ENCODE results near the gene HOXD4.

DNA sequence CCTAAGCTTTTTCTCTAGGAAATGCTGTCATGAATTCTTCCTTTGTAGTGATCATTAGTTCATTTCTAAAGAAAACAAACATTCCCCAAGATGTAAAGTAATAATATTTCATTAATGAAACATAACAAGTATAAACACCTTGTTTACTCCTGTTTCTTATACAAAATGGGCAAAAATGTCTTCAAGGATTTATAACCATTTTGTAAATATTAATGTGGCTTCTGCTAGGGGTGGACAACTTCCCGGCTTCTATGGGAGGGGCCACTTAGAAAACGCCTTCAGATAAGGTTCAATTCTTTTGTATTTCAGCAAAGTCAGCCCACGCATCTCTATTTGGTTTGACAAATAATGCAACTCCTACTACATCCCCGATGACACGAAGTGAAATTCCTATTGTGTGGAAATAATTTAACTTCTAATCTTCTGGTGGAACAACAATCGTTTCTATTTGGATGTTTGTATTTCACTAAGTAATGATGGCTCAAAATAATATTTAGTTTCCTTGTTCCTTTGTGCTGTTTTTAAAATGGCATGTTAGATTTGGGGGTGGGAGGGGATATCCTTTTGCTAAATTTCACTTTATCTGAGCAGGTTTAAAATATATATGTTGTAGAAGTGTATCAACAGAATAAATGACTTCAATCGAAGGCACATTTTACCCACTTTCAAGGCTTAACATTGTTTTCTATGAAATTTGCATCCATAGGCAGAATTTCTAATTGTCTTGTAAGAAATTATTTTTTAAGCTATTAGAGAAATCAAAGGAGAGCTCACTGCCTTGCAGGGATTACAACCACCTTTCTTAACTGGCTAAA, 22.4 kb downstream of the HOXD4 start:
- TF ChIP-seq, protein P1, sequence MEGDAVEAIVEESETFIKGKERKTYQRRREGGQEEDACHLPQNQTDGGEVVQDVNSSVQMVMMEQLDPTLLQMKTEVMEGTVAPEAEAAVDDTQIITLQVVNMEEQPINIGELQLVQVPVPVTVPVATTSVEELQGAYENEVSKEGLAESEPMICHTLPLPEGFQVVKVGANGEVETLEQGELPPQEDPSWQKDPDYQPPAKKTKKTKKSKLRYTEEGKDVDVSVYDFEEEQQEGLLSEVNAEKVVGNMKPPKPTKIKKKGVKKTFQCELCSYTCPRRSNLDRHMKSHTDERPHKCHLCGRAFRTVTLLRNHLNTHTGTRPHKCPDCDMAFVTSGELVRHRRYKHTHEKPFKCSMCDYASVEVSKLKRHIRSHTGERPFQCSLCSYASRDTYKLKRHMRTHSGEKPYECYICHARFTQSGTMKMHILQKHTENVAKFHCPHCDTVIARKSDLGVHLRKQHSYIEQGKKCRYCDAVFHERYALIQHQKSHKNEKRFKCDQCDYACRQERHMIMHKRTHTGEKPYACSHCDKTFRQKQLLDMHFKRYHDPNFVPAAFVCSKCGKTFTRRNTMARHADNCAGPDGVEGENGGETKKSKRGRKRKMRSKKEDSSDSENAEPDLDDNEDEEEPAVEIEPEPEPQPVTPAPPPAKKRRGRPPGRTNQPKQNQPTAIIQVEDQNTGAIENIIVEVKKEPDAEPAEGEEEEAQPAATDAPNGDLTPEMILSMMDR (IDR thresholded peaks at IDR 0.05): no peak
- no peak for TF ChIP-seq POLR2A (IDR thresholded peaks at IDR 0.05)

Measured in thyroid gland (tissue), 4 donors.